Tongue (tissue), 3 donors: ENCODE results near the gene ARID1B. TPM values are rescaled to one million over a fixed set of nuclear protein-coding genes. Genes with fewer than 3 reads are reported as not detected.

ENCODE experiments used
- DNase-seq: peaks from one replicate; pipeline ENCODE4 v3.0.0-alpha.2; 2015
- small RNA-seq: library from RNA; depleted of rRNA; stranded (forward); fragments of <200 nt; gene quantifications from one replicate; pipeline ENCODE3, GENCODE V24; 2014; ENCODE audit warnings: low replicate concordance
- total RNA-seq: library from RNA; depleted of rRNA; stranded (reverse); fragments of >200 nt; gene quantifications from one replicate; pipeline ENCODE4 v1.2.3, GENCODE V29; 2014

The ARID1B gene
- total RNA-seq, 1 donor from 2014 or later, result 143 TPM

DNA sequence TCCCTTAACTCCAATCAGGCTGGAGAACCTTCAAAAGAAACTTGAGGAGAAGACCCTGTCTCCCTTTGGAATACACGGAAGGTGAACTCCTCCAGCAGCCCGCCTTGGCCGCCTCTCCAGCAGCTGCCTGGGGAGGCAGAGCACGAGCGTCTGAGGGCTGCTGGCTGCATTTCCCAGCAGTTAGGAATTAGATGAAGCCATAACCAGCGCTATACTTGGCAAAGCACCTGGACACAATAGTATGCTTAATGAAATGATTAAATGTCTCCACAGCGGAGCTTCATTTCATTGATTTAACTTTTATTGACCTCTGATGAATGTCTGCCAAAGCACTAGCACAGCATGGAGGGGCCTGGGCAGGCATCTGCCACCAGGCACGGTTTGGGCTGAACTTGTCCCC lies 472.6 kb downstream of the ARID1B start:
- no peak for DNase-seq

DNA sequence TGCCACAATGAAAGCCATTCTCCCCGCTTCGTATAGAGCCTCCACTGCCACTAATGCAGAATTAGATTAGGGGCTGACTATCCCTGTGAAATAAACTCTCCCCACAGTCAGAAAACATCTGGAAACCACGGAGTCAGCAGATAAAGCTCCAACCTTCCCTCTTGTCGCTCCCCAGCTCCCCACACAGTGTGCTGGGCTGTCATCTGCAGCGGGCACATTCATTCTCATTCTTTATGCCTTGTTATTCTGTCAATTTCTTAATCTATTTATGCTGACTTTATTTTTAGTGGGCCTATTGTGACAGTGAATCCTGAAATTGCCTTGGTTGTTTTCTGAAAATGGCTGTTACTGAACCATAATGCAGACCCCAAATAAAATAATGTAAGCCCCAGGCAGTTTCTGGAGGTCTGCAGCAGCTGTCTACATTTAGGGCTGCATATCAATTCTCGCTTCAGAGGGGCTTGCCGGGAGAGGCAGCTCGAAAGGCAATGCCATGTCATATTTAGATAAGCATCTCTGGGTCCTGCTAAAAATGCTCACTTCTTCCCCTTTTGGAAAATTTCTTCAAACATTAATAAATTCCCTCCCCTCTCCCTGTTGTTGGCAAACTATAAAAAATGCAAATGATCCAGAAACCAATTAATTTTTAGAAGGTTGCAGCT lies 474.5 kb downstream of the ARID1B start:
- no peak for DNase-seq

DNA sequence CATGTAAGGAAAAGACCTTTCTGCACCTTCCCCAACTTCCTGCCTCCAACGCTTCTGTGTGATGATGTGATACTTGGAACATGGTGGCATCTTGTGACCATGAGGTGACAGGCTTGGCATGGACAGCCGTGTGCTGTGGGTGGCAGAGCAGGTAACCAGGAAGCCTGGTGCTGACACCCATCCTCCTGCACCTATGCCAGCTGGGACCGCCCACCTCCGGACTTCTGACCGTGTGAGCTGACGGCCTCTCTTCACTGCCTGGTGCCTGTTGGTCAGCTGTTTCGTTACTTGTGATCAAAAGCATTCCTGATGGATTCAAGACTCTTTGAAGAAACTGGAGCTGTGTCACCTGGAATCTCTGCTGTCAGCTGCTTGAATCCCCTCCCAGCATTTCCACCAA lies 475.8 kb downstream of the ARID1B start:
- DNase-seq, result no peak

DNA sequence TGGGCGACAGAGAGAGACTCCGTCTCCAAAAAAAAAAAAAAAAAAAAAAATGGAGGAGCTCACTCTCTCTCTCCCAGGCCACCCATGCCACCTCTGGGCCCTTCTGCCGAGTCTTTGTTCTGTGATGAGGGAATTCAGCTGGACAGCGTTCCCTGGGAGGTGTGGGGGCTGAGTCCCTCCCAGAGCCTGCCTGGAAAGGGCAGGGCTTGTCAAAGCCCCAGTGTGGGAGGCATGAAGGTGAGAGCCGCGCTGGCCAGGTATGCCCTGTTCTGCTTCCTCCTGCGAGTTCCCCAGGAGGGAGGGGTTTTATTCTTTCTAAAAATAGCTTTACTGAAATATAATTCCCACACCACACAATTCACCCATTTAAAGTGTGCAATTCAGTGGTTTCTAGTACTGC lies 476.5 kb downstream of the ARID1B start:
- DNase-seq, result no peak

DNA sequence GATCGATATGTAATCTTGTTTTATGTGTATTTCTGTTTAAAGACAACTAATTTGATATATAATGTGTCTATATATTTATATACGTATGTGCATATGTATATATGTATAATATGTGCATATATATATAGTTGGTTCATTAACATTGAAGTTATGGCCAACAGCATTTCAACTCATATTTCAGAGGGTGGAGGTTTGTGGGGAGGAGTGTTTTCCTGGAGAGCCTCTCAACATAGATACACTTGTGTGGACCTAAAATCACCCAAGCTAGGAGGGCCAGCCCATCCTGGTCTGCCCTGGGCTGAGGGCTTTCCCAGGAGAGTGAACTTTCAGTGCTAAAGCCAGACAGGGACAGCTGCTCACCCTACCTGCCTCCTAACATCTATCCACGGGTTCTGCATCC lies 477.4 kb downstream of the ARID1B start:
- no peak for DNase-seq

DNA sequence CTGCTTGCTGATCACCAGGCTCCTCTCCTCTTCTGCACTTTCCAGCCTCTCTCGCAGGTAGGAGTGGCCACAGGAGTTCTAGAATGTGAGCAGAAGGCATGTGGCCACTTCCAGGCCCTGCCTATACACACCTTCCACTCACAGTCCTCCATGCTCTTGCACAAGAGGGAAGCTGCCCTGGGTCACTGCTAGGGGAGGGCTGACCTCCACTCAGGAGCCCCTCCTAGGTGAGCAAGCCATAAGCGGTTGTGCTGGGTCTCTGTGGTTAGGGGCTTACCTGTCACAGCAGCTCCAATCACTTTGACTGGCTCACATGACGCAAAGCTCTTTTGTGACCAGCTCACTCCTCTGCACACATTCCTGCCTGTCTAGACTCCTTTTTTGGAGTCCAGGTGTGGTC lies 477.9 kb downstream of the ARID1B start:
- no peak for DNase-seq

DNA sequence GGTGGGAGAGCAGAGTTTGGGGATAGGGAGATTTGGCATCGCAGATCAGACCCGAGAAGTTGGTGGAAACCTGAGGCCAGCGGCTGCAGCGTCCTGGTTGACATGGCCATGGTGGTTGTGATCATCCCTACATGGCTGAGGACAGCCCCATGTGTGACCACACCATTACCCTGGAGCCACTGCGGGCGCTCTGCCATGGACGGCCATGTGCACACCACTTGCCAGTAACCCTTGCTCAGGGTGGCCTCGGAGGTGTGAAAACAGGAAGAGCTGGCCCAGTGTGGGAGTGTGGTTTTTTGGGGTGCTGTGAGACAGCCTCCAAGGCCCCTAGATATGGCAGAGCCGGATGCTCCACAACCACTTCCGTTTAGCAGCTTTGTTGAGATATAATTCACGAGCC lies 481.7 kb downstream of the ARID1B start:
- DNase-seq, result no peak

DNA sequence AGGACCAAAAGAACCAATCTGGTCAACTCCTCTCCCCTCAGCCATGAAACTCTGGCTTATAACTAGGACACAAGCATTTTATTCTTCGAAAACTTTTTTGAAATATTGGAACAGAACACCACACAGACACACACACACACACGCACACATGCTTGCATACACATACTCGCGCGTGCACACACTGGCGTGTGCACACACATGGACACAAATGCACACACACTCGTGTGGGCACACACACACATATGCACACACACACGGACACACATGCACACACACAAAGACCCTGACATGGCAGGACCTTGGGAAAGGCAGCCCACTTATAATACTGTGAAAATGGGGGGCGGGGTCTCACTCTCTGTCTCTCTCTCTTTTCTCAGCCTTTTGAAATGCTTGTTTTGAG lies 482.3 kb downstream of the ARID1B start:
- DNase-seq, result no peak

Small RNAs within 50 kb of the gene (small RNA-seq; reads per million reads assigned to genes)
- 0.11 reads per million for gene AL355297.2
- not detected for gene MIR4466
